Stimulated activated naive CD4-positive, alpha-beta T cell treated with Interleukin-2 at 50 U/mL for 16 hours (primary cell): ENCODE measurements around the gene IDH3G.
"Not testable (repeated sequence)": the region's sequence is repeated elsewhere in the genome, so short reads cannot be mapped to it uniquely, and the experiment has no call there.

Experiments
- DNase-seq: peaks from one replicate; lab custom pipeline; 2025; lab: John Stamatoyannopoulos, UW

IDH3G gene

GRCh38 chrX:153762626-153763173 lies 31.5 kb downstream of the IDH3G start:
- DNase-seq: no peak

- DNase-seq: no peak
These were observed 32.3 kb downstream of the IDH3G start for GRCh38 chrX:153761863-153762262.

- no peak for DNase-seq
These were observed 39.0 kb downstream of the IDH3G start for GRCh38 chrX:153755136-153755535.

- no peak for DNase-seq
These were observed 43.9 kb downstream of the IDH3G start for GRCh38 chrX:153750127-153750774.

- DNase-seq: not testable (repeated sequence)
These were observed 45.2 kb downstream of the IDH3G start for GRCh38 chrX:153749017-153749416.

- not testable (repeated sequence) for DNase-seq
These were observed 47.2 kb downstream of the IDH3G start for GRCh38 chrX:153746991-153747390.

GRCh38 chrX:153746359-153746758 lies 47.8 kb downstream of the IDH3G start:
- DNase-seq: no peak

- not testable (repeated sequence) for DNase-seq
These were observed 49.1 kb downstream of the IDH3G start for GRCh38 chrX:153745067-153745433.

- no peak for DNase-seq
These were observed 49.7 kb downstream of the IDH3G start for GRCh38 chrX:153744210-153745066.

- DNase-seq: not testable (repeated sequence)
These were observed 50.5 kb downstream of the IDH3G start for GRCh38 chrX:153743468-153744209.

- DNase-seq: not testable (repeated sequence)
These were observed 51.2 kb downstream of the IDH3G start for GRCh38 chrX:153742796-153743467.

GRCh38 chrX:153742111-153742510 lies 52.1 kb downstream of the IDH3G start:
- not testable (repeated sequence) for DNase-seq

GRCh38 chrX:153741446-153741845 lies 52.7 kb downstream of the IDH3G start:
- DNase-seq: no peak

- no peak for DNase-seq
These were observed 53.4 kb downstream of the IDH3G start for GRCh38 chrX:153740631-153741222.

GRCh38 chrX:153739754-153740486 lies 54.3 kb downstream of the IDH3G start:
- no peak for DNase-seq

- DNase-seq: no peak
These were observed 56.0 kb downstream of the IDH3G start for GRCh38 chrX:153738056-153738605.

- DNase-seq: no peak
These were observed 57.2 kb downstream of the IDH3G start for GRCh38 chrX:153736871-153737441.

GRCh38 chrX:153736071-153736820 lies 57.9 kb downstream of the IDH3G start:
- no peak for DNase-seq
